ENCODE measurements around the gene BCL2L11. TPM values are rescaled to one million over a fixed set of nuclear protein-coding genes. Genes with fewer than 3 reads are reported as not detected.

The BCL2L11 gene
- total RNA-seq, 4 donors from 2014 or later: 8.9 to 27.0 (median 18.0) TPM

DNA sequence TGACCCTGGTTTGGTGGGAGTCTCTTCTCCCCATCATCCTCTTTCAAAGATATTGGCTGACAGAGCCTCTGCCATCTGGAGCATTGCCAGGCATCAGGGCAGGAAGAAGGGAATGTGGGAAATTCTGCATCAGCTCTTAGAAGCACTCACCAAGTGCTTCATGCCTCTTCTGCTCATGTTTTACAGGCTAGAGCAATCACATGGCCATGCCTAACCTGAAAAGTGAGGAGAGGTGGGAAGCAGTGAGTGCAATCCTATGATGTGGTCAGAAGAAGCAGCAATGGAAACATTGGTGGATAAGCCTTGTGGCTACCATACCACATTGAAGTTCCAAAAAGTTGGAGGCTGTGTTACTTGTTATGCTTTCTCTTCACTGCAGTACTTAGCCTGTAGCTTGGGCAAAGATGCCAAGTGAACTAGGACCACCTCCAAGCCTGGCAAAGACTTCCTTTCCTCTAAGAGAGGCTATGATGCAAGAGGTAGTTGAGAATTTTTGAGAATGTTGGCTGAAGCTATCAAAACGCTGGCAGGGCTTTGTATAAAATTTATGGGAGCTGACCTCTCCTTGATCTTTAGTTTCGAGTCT lies 64.1 kb downstream of the BCL2L11 start:
- WGBS: 25% methylated on average over 2 of the region's 2 CpGs
- H3K27ac ChIP-seq: no peak overlapping the region

DNA sequence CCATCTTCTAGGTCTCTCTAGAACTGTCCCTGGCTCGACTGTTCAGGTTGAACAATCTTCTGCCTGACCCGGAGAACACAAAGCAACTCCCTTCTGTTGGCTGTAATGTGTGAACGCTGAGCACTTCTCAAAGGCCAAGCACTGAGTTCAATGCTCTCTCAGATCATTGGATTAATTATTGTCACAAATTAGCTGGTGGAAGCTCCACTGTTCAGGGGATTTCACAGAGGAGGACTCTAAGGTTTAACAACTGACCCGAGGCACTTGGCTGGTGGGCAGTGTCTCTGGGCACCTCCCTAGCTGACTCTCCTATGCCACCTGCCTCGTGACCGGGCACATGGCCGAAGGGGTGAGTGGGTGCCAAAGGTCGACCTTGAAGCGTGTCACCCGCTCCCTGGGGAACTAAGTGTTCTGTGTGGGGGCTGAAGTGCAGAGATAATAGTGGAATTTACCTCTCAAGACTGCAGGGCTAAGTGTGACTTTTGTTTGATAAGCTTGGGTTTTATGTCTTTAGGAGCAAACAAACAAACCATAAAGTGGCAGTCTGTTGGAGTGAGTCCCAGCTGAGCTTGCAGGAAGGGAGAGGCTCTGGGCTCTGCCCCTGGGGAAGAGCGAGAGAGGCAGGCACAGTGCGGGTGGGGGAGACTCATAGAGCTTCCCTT lies 64.8 kb downstream of the BCL2L11 start:
- no peak overlapping the region for H3K27ac ChIP-seq
- 53% methylated on average over 12 of the region's 12 CpGs for WGBS
- DNase-seq (ENCODE audit: low spot score in 2 of 2): no peak
- H3K9me3 ChIP-seq: no peaks in the 10 kb centered on the region
- H3K27me3 ChIP-seq: no peaks in the 10 kb centered on the region
- H3K4me1 ChIP-seq: peaks cover 2% of the 10 kb centered on the region
- TF ChIP-seq POLR2A (IDR thresholded peaks at IDR 0.05) (no peak), EP300 (IDR thresholded peaks at IDR 0.05) (no peak)
- TF ChIP-seq, protein P1, sequence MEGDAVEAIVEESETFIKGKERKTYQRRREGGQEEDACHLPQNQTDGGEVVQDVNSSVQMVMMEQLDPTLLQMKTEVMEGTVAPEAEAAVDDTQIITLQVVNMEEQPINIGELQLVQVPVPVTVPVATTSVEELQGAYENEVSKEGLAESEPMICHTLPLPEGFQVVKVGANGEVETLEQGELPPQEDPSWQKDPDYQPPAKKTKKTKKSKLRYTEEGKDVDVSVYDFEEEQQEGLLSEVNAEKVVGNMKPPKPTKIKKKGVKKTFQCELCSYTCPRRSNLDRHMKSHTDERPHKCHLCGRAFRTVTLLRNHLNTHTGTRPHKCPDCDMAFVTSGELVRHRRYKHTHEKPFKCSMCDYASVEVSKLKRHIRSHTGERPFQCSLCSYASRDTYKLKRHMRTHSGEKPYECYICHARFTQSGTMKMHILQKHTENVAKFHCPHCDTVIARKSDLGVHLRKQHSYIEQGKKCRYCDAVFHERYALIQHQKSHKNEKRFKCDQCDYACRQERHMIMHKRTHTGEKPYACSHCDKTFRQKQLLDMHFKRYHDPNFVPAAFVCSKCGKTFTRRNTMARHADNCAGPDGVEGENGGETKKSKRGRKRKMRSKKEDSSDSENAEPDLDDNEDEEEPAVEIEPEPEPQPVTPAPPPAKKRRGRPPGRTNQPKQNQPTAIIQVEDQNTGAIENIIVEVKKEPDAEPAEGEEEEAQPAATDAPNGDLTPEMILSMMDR (IDR thresholded peaks at IDR 0.05): no peak
- no peaks in the 10 kb centered on the region for H3K36me3 ChIP-seq
- no peak overlapping the region for H3K4me3 ChIP-seq

More for the DNA sequence above, 64.1 kb downstream of the BCL2L11 start:
- no peak for DNase-seq (ENCODE audit: low spot score in 2 of 2)
- no peaks in the 10 kb centered on the region for H3K9me3 ChIP-seq
- H3K4me1 ChIP-seq: peaks cover 2% of the 10 kb centered on the region
- no peak overlapping the region for H3K4me3 ChIP-seq
- TF ChIP-seq POLR2A (IDR thresholded peaks at IDR 0.05) (no peak), EP300 (IDR thresholded peaks at IDR 0.05) (no peak), POLR2AphosphoS5 (IDR thresholded peaks at IDR 0.05) (no peak)
- TF ChIP-seq, protein P1 (IDR thresholded peaks at IDR 0.05): no peak
- H3K36me3 ChIP-seq: no peaks in the 10 kb centered on the region
- H3K27me3 ChIP-seq: no peaks in the 10 kb centered on the region

DNA sequence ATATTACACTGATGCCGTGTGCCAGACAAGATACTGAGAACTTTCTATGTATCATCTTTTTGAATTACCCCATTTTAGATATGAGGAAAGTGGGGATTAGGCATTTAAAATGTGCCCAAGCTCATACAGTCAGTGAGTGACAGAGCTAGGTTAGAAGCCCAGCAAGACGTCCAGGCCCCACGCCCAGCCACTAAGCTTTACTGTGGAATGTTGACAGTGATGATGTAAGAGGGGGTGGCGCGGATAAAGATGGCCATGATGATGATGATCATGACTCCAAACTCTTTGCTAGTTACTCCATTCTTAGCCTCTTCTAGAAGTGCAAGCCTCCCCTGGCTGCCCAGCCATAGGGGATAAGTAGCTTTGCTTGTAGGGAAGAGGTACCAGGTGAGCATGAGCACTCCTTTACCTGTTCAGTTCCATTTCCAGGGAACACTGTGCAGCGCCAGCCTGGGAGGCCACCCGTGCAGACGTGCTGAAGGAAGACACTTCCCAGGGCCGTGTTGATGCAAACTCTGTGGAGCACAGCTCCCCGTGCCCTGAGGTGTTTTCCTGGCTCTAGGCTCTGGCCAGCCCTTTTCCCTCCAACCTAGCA lies 65.5 kb downstream of the BCL2L11 start:
- H3K4me3 ChIP-seq: no peak overlapping the region
- DNase-seq (ENCODE audit: low spot score in 2 of 2): no peak

DNA sequence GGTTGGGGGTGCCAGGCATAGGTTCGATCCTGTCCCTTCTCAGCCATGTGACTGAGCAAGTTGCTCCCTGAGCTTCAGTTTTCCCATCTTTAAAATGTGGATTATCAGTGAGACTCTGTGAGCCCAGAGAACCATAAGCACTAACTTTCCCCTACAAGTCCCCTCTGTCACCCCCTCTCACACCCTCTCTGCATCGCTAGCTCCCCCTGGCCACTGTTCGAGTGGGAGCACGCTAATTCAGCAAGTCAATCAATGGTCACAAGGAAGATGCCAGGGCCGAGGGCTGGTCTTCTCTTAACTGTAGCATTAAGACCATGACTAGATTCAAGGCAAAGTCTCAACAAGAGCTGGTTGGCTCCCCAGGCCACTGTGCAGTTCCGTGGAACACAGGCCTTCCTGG lies 66.2 kb downstream of the BCL2L11 start:
- no peak overlapping the region for H3K27ac ChIP-seq
- H3K27me3 ChIP-seq: no peaks in the 10 kb centered on the region
- no peaks in the 10 kb centered on the region for H3K9me3 ChIP-seq
- H3K4me3 ChIP-seq: no peak overlapping the region
- no peak for TF ChIP-seq POLR2A (IDR thresholded peaks at IDR 0.05)
- no peak for TF ChIP-seq EP300 (IDR thresholded peaks at IDR 0.05)
- TF ChIP-seq, protein P1 (IDR thresholded peaks at IDR 0.05): no peak
- no peak for TF ChIP-seq POLR2AphosphoS5 (IDR thresholded peaks at IDR 0.05)
- no peaks in the 10 kb centered on the region for H3K36me3 ChIP-seq
- WGBS: over 99% methylated on average over 6 of the region's 6 CpGs
- DNase-seq (ENCODE audit: low spot score in 2 of 2): no peak
- peaks cover 2% of the 10 kb centered on the region for H3K4me1 ChIP-seq

More for the DNA sequence above, 65.5 kb downstream of the BCL2L11 start:
- no peaks in the 10 kb centered on the region for H3K36me3 ChIP-seq
- H3K4me1 ChIP-seq: peaks cover 2% of the 10 kb centered on the region
- H3K9me3 ChIP-seq: no peaks in the 10 kb centered on the region
- WGBS: 85% methylated on average over 10 of the region's 10 CpGs
- no peak overlapping the region for H3K27ac ChIP-seq
- H3K27me3 ChIP-seq: no peaks in the 10 kb centered on the region
- TF ChIP-seq, protein P1 (IDR thresholded peaks at IDR 0.05): no peak
- TF ChIP-seq POLR2AphosphoS5 (IDR thresholded peaks at IDR 0.05): no peak
- TF ChIP-seq EP300 (IDR thresholded peaks at IDR 0.05): no peak
- no peak for TF ChIP-seq POLR2A (IDR thresholded peaks at IDR 0.05)

DNA sequence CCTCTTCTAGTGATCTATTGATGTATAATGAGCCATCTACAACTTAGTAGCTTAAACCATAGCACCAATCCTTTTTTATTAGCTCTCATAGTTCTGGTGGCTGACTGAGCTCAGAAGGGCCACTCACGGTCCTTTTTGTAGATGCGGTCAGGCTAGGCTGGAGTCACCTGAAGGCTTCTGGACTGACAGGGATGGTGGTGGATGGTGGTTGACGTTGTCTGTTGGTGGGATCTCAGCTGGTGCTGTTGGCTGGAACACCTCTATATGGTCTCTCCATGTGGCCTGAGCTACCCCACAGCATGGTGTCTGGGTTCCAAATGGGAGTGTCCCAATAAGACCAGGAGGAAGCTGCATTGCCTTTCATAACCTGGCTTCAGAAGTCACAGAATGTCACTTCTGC lies 68.0 kb downstream of the BCL2L11 start:
- no peak for DNase-seq (ENCODE audit: low spot score in 2 of 2)
- H3K36me3 ChIP-seq: no peaks in the 10 kb centered on the region
- H3K4me3 ChIP-seq: no peak overlapping the region
- peaks cover 2% of the 10 kb centered on the region for H3K4me1 ChIP-seq
- TF ChIP-seq POLR2A (IDR thresholded peaks at IDR 0.05): no peak
- TF ChIP-seq EP300 (IDR thresholded peaks at IDR 0.05): no peak
- TF ChIP-seq, protein P1 (IDR thresholded peaks at IDR 0.05): no peak
- no peak for TF ChIP-seq POLR2AphosphoS5 (IDR thresholded peaks at IDR 0.05)
- H3K9me3 ChIP-seq: no peaks in the 10 kb centered on the region
- 100% methylated on average over 3 of the region's 3 CpGs for WGBS
- H3K27me3 ChIP-seq: no peaks in the 10 kb centered on the region
- H3K27ac ChIP-seq: no peak overlapping the region
